ENCODE data around the gene PSD. TPM values are rescaled to one million over a fixed set of nuclear protein-coding genes. Genes with fewer than 3 reads are reported as not detected.

Gene PSD
- total and polyA plus RNA-seq, 9 of the 15 experiments (the other 6 are each of a cell fraction or from before 2014, with no cell fraction given): 0.11 to 1.7 (median 0.54) TPM; not detected in 2

DNA sequence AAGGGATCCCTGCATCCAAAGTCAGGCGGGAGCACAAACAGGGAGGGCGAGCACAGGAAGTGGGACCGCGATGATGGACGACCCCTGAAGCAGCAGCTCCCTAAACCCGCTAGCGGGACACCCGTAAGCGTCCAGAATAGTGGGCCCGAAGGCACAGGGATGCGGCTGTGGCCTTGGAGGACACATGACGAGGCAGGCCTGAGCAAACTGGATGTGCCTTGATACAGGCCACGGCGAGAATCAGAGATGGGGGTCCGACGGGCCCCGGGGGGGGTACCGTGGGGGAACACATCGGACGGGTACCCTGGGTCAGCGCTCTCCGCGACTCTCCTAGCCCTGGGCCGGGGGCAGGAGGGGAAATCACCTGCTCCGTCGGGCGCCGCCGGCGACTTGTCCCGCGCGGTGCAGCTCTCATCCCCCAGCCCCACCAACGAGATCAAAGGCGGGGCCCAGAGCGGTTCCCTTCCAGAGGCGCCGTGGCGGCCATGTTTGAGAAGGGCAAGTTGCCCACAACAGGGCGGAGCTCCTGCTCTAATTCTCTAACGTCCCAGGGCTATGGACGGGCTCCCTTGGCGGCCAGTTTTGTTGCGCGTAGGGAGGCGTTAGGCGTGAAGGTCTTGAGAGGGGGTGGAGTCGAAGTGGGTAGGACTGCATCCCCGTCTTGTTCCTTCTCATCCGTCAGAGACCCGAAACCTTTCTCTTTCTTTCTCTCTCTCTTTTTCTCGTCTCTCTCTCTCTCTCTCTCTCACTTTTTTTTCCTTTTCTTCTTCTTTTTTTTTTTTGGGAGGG, 13.8 kb upstream of the PSD start, which contains the start of gene CUEDC2 (continued):
- no peak for TF ChIP-seq NR2F6 (CRISPR knock-in tag; IDR thresholded peaks at IDR 0.05)
- TF ChIP-seq POLR2H (tag; IDR thresholded peaks at IDR 0.05; ENCODE audit: low read depth): peak; percentile 60; the same call in 1 of the 2 replicates
- TF ChIP-seq MCM2 (IDR thresholded peaks at IDR 0.05; ENCODE audit: low read depth): no peak
- TF ChIP-seq RNF2 (IDR thresholded peaks at IDR 0.05): peak; percentile 22; the same call in 1 of the 2 replicates
- no peak for TF ChIP-seq STAG1 (CRISPR knock-in tag; IDR thresholded peaks at IDR 0.05; ENCODE audit: borderline replicate concordance)
- no peak for TF ChIP-seq ZNF134 (CRISPR knock-in tag; conservative IDR thresholded peaks at IDR 0.05)
- no peak for TF ChIP-seq ZNF311 (CRISPR knock-in tag; IDR thresholded peaks at IDR 0.05)
- peak; percentile 65; the same call in 1 of the 2 replicates for TF ChIP-seq MBD2 (IDR thresholded peaks at IDR 0.05; ENCODE audit: borderline replicate concordance, low read depth)
- no peak for TF ChIP-seq DLX4 (CRISPR knock-in tag; IDR thresholded peaks at IDR 0.05)
- TF ChIP-seq IRF2 (CRISPR knock-in tag; IDR thresholded peaks at IDR 0.05): no peak
- TF ChIP-seq MTA1 (IDR thresholded peaks at IDR 0.05; ENCODE audit: borderline replicate concordance): no peak; the same call in 1 of the 2 replicates
- no peak for TF ChIP-seq RBM17 (IDR thresholded peaks at IDR 0.05; ENCODE audit: borderline replicate concordance, low read depth, low read length)
- no peak for TF ChIP-seq HDAC3 (IDR thresholded peaks at IDR 0.05; ENCODE audit: borderline replicate concordance, partially characterized antibody)
- TF ChIP-seq CC2D1A (IDR thresholded peaks at IDR 0.05): 0 out of 2 replicates have a peak, but pooled peaks have one; percentile 9
- 0 out of 4 replicates have a peak, but pooled peaks of 1 of the 2 experiments have one; percentile 27 for TF ChIP-seq KDM4B (IDR thresholded peaks at IDR 0.05; ENCODE audit: borderline replicate concordance in 2 of 2, low read depth in 1 of 2)
- TF ChIP-seq NR3C1 (CRISPR knock-in tag; IDR thresholded peaks at IDR 0.05): no peak
- TF ChIP-seq DIDO1 (tag; IDR thresholded peaks at IDR 0.05; ENCODE audit: low read depth): no peak
- TF ChIP-seq ZNF232 (CRISPR knock-in tag; IDR thresholded peaks at IDR 0.05): no peak
- TF ChIP-seq ZNF146 (CRISPR knock-in tag; IDR thresholded peaks at IDR 0.05; ENCODE audit: unreplicated experiment): no peak
- TF ChIP-seq GATAD2A (IDR thresholded peaks at IDR 0.05): no peak
- TF ChIP-seq, protein P1, sequence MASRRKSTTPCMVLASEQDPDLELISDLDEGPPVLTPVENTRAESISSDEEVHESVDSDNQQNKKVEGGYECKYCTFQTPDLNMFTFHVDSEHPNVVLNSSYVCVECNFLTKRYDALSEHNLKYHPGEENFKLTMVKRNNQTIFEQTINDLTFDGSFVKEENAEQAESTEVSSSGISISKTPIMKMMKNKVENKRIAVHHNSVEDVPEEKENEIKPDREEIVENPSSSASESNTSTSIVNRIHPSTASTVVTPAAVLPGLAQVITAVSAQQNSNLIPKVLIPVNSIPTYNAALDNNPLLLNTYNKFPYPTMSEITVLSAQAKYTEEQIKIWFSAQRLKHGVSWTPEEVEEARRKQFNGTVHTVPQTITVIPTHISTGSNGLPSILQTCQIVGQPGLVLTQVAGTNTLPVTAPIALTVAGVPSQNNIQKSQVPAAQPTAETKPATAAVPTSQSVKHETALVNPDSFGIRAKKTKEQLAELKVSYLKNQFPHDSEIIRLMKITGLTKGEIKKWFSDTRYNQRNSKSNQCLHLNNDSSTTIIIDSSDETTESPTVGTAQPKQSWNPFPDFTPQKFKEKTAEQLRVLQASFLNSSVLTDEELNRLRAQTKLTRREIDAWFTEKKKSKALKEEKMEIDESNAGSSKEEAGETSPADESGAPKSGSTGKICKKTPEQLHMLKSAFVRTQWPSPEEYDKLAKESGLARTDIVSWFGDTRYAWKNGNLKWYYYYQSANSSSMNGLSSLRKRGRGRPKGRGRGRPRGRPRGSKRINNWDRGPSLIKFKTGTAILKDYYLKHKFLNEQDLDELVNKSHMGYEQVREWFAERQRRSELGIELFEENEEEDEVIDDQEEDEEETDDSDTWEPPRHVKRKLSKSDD (conservative IDR thresholded peaks at IDR 0.05; ENCODE audit: low read length): no peak
- TF ChIP-seq HDAC1 (IDR thresholded peaks at IDR 0.05): no peak
- TF ChIP-seq, protein P2, sequence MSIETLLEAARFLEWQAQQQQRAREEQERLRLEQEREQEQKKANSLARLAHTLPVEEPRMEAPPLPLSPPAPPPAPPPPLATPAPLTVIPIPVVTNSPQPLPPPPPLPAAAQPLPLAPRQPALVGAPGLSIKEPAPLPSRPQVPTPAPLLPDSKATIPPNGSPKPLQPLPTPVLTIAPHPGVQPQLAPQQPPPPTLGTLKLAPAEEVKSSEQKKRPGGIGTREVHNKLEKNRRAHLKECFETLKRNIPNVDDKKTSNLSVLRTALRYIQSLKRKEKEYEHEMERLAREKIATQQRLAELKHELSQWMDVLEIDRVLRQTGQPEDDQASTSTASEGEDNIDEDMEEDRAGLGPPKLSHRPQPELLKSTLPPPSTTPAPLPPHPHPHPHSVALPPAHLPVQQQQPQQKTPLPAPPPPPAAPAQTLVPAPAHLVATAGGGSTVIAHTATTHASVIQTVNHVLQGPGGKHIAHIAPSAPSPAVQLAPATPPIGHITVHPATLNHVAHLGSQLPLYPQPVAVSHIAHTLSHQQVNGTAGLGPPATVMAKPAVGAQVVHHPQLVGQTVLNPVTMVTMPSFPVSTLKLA (conservative IDR thresholded peaks at IDR 0.05): peak in 1 of 2 experiments; percentile 62; a peak in 3 of 4 replicates
- no peak for TF ChIP-seq POLR2AphosphoS2 (IDR thresholded peaks at IDR 0.05; ENCODE audit: low read length)
